HG02870 (cell line): ENCODE measurements around the gene ZNF81.
"Not testable (repeated sequence)": the region's sequence is repeated elsewhere in the genome, so short reads cannot be mapped to it uniquely, and the experiment has no call there.

Experiments
- ATAC-seq: cut with Tn5 transposase; IDR thresholded peaks from one replicate; pipeline ENCODE4 v1.9.1; 2021; ENCODE audit warnings: mild to moderate bottlenecking, moderate library complexity; ENCODE audit not compliant: unreplicated experiment

The ZNF81 gene

DNA sequence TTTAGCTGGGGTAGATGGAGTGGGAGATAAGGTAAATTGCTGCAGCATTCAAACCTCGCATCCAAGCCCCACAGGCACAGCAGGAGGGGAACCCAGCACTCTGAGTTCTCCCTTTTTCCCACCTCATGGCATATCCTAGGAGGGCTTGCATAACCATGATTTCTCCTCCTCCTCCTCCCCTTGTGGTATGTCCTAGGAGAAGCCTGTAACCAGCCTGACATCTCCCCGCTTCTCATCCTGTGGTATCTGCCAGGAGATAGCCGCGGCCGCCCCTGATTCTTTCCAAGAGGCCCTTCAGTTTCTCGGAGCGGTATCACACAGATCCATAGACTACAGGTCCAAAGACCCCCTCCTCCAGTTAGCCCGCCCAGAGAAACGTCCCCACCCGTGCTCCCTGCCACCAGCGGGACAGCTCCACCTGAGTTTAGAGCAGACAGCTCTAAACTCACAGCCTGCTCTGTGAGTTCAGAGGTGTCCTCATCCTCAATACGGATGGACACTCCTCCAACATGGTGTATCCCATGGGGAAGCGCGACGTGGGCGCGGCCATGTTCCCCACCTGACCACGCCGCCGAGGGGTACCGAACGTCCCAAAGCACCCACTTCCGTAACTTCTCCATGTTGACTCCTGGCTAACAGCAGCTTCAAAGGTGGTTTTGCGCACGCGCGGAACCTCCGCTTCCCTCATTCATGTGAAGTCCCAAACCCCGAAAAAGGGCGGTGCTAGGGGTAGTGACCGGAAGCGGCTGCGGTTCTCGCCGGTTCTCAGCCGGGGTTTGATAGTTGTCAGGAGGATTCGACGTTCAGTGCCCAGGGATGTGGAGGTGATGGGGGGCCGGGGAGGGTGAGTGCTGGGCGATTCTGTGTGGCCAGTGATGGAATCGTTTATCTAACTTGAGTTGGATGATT is at the start of gene ZNF81:
Gene ZNF81 (plus strand): TSS at position 739 of the 909 bp plus-strand sequence. CDS start 9,366 bp downstream, outside the sequence.
- peak; percentile 78 for ATAC-seq

DNA sequence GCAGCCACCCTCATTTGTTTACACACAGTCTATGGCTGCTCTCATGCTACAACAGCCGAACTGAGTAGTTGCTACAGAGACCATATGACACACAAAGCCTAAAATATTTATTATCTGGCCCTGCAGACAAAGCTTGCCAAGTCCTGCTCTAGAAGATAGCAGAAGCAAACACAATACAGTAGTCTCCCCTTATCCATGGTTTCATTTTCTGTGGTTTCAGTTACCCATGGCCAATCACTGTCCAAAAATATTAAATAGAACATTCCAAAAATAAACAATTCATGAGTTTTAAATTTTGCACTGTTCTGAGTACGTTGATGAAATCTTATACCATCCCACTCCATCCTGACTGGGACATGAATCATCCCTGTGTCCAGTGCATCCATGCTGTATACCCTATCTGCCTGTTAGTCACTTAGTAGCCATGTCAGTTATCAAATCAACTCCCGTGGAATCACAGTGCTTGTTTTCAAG is 40.2 kb upstream of the ZNF81 start:
- ATAC-seq, result no peak

DNA sequence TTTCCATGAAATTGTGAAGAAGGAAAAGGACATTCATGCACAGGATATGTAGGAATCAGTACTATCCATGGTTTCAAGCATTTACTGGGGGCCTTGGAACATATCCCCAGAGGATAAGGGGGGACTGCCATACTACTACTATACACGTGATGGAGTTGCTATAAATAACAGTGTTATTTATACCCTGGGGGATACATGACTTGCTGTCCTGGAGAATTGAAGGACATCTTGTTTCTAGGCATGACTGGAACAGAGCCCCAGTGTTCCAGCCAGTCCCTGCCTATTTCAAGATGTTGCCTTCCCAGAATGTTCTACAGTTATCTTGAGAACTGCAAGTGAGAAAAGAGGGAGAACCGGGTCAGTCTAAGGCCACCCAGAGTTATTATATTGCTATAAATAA is 39.6 kb upstream of the ZNF81 start:
- no peak for ATAC-seq

DNA sequence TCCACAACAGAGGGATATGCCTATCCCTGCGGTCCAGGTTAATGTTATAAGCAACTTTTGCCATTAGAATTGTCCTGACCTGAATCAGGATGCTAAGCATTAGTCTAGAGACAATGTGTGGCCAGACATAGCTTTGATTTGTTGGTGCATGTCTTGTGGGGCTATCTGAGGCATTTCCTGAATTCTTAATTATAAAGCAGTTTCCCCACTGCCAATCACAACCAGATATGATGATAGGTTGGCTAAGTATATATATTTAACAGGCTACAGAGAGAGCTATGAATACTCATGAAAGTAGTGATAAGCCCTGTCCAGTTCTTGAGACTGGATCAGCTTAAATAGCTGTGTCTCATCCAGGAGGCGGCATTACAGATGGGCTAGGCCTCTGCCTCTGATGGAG is 37.8 kb upstream of the ZNF81 start:
- ATAC-seq, result no peak

DNA sequence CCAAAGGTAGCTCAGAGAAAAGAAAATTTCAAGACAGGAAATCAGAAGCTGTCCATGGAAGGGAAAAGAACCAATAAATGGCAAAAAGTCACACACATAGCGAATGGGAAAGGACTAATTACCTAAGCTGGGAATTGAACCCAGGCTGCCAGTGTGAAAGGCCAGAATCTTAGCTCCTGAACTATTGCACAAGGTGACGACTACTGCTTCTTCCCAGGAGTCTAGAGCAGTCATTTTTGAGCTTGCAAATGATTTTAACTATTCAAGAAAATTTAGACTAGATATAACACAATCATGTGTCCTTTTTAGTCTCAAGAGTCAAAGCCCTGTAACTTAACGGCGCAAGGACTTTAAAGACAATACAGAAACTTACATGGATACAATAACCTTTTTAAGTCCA is 34.1 kb upstream of the ZNF81 start:
- no peak for ATAC-seq

DNA sequence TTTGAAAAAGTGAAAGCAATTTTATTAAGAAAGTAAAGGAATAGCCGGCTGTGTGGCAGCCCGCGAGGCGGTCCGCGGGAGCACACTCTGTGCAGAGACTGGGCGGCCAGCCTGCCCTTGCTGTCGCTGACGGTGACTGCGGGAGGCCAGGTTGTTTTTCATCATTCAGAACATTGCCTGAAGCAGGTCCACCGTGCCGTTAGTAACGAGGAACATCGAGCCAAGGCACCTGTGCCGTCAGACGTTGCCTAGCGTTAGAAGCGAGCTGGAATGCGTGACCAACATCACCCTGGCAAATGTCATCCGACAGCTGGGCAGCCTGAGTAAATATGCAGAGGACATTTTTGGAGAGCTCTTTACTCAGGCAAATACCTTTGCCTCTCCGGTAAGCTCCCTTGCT is 33.6 kb upstream of the ZNF81 start:
- ATAC-seq, result not testable (repeated sequence)

DNA sequence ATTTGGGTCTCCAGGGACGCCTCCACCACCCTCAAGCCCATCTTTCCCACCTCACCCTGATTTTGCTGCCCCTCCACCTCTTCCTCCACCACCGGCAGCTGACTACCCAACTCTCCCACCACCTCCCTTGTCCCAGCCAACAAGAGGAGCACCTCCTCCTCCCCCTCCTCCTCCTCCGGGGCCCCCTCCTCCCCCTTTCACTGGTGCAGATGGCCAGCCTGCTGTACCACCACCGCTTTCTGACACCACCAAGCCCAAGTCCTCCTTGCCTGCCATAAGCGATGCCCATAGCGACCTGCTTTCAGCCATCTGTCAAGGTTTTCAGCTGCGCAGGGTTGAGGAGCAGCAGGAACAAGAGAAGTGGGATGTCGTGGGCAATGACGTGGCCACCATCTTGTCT is 32.4 kb upstream of the ZNF81 start:
- ATAC-seq, result no peak

DNA sequence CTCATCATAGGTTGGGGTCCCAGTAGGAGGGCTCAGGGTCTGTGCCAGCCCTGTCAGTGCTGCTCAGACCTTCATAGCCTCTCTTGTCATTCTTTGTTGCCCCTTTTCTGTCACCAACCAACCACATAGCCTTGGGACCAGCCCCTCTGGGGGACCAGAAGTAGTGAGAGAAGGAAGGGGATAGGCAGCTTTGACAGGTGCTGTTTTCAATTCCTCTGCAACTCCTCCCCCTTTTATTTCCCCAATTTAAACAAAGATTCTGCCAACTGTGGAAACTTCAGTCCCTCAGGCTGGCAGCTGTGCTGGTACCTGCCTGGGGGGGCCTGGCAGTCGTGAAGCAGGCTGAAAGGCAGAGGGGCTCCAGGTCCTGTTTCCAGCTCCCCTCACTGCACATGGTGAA is 30.9 kb upstream of the ZNF81 start:
- not testable (repeated sequence) for ATAC-seq

DNA sequence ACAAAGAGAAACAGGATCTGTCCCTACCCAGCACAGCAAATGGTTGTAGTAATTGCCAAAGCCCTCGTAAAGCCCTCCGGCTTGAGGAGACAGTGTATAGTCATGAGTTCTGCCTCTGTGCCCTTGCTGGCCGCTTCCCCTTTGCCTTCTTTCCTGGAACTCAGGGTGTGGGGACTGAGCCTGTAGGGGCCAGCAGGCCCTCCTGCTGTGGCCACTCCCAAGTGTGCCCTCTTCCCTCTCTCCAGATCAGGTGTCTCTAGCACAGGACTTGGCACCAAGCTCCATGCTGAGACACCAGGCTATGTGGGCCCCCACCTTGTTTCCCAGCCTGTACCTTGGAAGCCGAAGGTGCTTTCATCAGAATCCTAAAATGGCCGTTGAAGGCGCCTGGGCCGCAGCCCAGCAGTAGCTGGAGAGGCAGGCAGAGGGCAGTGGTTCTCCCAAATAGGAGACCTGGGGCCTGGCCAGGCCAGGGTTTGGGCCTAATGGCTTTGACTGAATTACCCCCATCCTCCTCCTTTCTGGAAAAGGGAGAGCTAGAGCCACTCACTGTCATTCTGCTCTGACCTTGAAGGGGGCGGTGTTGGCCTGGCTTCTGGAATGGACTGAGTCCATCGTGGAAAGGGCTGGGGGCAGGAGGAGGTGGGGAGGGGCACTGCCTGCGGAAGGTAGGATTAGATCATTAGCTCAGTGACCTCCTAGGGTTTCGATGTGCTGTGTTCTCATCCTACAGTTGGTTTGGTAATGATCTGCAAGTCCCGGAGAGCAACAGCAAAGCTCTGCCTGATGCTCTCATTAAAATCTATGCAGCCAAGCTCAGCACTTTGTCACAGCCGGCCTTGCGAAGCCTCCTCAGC is 30.1 kb upstream of the ZNF81 start:
- ATAC-seq, result not testable (repeated sequence)

DNA sequence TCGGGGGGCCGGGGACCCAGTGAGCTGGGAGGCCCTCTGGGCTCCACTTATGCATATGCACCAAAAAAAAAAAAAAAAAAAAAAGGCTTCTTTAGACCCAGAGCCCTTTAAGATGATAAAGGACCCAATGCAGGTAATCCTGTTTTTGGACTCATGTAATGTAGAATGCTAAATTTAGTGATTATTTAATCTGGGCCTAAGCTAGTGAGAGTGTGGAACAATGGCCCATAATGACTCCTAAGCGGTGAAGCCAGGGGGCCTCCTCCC is 29.5 kb upstream of the ZNF81 start:
- ATAC-seq, result not testable (repeated sequence)

DNA sequence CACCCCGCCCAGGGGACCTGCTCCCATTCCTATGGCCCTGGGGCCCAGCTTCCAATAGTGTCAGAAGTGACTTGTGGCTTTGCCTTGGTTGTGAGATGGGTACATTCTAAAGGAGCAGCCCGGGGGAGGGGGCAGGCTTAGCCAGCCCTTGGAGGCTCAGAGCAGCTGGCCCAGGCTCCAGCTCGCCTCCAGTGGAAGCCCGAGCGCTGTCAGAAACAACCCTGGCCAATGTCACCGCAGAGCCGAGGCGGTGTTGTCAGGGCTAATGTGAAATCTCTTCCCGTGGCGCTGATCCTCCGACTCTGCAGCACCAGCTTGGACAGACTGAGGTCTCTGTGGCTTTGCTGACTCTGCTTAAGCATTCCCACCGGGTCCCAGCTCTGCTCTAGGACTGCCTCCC is 29.2 kb upstream of the ZNF81 start:
- ATAC-seq, result no peak

DNA sequence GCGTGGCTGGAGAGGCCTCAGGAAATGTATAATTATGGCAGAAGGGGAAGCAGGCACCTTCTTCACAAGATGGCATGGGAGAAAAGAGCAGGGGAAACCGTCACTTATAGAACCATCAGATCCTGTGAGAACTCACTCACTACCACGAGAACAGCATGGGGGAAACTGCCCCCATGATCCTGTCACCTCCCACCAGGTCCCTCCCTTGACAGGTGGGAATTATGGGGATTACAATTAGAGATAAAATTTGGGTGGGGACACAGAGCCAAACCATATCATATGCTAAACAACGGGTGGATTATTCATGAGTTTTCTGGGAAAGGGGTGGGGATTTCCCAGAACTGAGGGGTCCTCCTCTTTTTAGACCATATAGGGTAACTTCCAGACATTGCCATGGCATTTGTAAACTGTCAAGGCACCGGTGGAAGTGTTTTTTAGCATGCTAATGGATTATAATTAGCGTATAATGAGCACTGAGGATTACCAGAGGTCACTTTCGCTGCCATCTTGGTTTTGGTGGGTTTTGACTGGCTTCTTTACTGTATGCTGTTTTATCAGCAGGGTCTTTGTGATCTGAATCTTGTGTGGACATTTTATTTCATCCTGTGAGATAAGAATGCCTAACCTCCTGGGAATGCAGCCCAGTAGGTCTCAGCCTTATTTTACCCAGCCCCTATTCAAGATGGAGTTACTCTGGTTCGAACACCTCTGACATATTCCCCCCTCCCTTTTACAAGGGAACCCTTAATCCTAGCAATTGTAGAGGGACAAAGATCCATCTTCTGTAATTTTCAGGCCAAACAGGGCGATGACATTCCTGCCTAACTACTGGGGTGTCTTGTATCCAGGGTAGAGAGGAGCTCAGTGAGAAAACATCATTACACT is 27.6 kb upstream of the ZNF81 start:
- no peak for ATAC-seq

DNA sequence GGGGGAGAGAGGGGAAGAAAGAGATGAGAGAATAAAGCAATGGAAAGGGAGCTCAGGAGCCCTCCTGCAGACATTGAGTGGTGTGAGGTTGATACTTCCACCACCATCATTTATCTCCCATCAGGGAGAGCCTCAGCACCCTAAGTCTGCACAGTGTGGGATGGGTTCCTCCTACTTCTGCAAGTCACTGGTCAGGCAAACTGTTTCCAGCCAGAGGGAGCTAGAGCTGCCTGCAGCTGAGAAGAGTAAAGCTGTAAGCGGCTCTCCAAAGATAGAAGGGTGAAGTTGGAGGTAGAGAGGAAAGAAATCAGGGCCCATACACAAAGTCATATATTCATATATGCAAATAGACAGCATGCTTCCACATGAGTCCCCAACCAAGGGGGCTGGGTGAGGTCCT is 21.9 kb upstream of the ZNF81 start:
- ATAC-seq, result no peak

DNA sequence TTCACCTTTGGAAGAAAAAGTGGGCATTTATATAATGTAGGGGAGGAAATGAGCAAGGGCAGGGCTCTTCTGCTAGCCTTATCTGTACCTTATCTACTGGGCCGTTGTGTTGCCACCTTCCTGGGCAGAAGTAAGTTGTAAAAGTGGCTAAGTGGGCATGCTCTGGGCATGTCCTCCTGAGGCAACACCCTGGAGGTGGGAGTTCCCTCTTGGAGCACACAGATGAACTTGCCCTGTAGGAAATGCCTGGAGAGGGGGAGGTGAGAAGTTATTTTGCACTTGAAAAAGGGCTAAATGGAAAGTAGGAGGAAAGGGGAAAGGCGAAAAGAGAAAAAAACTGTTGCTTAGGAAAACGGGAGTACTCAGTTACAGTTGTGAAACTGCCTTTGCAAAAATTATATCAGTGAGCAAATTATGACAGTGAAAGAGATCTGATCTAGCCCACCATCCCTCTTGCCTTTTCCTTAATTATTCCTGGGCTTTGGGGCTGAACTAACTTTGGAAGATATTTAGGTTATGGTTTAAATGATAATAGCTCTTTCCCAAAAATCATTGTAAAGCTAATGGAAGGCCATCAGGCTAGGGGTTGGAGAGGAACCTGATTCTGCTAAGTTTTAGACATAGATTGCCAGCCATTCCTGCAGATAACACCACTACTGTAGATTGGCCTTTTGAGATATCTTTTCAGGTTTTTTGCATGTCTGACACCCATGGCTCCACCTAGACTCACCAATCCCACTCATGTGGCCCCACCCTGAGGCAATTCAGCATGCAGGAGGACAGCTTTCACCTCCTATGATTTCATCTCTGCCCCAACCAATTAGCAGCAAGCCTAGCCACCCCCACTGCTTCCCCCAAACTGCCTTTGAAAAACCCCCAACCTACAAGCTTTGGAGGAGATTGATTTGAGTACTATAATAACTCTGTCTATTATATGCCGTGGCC is 20.5 kb upstream of the ZNF81 start:
- no peak for ATAC-seq

DNA sequence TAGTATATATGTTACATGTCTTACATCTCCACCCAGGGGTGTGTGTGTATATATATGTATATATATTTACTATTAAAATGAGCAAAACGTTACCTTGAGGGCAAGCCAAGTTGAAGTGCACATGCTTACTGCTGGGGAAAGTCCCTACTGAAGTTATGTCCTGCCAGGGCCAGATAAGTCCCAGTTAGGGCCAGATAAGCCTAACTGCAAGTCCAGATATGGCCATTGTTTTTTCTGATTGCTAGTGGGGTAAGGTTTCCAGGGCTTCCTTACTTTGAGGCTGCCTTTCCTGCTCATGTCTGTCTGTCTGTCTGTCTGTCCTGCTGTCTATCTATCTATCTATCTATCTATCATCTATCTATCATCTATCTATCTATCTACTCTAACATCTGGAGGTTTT is 19.3 kb upstream of the ZNF81 start:
- no peak for ATAC-seq

DNA sequence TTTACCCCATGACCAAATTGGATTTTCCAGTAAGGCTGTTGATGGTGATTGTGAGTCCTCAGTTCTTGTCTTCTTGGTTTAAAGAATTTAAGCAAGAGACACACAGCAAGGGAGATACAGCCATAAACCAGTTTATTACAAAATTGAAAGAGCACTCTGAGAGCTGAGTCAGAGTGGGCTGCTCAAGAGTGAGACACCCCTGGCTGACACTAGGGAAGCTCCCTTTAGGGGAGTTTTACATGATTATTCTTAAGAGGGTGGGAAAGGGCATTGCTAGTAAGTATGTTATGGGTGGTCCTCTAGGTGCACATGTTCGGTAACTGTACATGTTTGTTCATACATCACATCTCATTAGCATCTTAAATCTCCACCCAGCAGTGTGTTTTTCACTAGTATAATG is 18.8 kb upstream of the ZNF81 start:
- ATAC-seq, result no peak

DNA sequence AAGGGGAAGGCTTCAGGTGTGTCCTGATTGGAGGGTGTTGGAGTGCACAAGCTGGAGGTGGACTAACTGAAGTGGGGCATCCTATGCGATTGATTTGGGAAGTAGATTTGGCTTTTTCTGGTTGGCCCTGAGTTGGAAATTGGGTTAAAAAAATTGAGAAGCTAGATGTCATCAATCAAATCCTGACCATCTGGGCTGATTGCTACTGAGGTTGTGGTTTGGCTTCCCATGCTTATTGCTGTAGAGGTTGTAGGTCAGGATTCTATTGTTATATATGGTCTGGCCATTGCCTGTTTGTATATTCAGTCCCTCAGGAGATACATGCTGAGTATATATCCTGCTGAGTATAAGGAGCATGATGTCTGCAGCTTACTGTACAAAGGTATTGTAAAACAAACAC is 7.7 kb upstream of the ZNF81 start:
- no peak for ATAC-seq

DNA sequence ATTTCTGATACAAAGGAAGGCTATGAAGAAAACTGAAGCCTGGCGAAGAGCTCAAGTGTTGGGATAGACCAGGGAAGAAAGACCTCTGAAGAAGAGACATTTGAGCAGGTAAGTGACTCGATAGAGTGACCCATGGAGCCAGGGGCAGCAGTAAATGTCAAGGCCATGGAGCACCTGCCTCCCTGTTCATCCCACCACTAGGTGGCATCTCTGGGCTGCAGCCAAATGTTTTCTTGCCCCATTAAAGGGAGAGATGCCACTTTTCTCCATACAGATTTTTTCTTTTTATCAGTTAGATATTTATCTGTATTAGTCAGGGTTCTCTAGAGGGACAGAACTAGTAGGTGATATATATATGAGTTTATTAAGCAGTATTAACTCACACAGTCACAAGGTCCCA is 4.9 kb upstream of the ZNF81 start:
- no peak for ATAC-seq

DNA sequence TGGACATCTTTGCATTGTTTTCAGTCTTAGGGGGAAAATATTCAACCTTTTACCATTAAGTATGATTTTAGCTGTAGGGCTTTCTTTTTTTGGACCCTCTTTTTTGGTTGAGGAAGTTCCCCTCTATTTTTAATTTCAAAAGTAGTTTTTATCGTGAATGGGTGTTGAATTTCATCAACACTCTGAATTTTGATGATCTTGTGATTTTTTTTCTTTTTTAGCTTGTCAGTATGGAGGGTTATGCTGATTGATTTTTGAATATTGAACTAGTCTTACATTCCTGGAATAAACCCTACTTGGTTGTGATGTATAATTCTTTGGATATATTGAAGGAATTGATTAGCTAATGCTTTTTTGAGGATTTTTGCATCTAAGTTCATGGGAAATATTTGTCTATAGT is 1.7 kb downstream of the ZNF81 start:
- no peak for ATAC-seq

DNA sequence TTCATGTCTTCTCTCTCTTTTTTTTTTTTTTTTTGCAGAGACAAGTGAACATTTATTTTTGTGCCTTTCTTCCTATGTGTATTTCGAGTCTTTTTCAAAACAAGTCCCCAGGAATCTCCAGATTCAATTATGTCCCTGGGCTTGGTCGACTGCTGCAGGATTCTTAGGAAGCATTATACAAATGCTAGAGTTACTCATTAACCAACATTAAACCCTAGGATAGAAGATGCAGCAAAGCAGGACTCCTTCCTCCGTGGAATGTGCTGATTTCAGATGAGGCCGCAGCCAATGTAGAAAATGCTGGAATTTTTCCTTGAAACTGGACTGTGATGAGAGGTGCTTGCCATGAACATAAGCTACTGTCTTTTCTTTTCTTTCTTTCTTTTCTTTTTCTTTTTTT is 3.4 kb downstream of the ZNF81 start:
- ATAC-seq, result no peak
